GM18499 (cell line): Measurements from ENCODE around the gene SMS.

Experiments used
- ATAC-seq: cut with Tn5 transposase; IDR thresholded peaks from one replicate; pipeline ENCODE4 v1.9.1; 2021; ENCODE audit warnings: moderate number of reproducible peaks; ENCODE audit not compliant: insufficient read depth, unreplicated experiment

The SMS gene

DNA sequence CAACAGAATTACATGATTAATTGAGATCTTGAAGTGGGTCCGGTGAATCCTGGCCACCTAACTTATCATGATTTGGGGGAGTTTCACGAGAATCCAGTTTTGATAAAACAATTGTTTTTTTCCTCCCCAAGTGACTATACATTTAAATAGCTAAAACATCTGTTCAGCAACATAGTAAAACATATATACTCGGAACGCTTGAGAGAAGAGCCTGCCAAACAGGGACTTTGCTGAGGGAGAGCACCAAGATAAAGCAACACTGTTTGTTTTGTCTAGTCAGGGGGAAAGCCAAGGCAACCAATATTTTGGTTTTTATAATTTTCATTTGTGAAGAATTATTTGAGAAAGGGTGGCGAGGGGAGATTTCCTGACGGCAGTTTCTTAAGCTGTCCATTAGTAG, 92.0 kb downstream of the SMS start:
- no peak for ATAC-seq

DNA sequence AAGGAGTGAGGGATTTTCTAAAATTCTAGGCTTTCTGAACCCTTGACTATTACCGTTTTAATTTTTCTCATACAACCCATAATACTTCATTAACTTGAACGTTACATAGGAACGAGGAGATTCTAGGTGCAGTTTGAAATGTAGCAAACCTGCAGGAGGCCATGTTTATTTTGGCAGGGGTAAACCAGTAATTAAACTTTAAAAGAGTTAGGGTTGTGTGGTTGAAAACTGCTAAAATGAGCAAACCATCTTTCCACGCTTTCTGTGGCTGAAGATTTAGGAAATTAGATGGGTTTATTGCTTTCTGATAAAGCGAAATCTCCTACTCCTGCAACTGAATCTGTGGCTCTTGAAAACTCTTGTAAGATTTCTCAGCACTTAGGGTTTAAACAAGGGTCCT, 93.3 kb downstream of the SMS start:
- ATAC-seq, result no peak

GRCh38 chrX:22035236-22035635, 94.7 kb downstream of the SMS start:
- no peak for ATAC-seq

GRCh38 chrX:22037225-22037624, 96.7 kb downstream of the SMS start:
- ATAC-seq, result no peak

DNA sequence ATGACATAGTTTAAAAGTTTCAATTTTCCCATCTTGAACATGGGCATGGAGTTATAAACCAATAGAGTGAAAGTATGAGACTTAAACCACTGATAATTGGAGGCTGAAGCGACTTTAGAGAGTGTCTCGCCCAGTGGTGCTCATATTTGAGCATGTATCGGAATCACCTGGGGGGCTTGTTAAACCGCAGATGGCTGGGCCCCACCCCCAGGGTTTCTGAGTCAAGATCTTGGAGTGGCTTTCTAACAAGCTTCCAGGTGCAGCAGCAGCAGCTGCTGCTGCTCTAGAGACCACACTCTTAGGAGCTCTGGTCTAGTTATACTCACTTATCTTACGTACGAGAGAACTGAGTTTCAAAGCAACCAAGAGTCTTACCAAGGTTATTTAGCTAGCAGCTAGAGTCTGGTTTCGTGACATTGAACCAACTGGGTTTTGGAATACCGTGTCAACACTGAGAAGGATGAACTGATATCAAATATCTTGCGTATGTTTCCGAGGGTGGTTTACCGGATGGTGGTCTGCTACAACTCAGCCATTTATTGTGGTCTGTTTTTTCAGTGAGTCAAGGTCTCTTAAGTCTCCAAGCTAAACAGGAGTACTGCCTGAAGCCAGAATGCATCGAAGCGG, 97.5 kb downstream of the SMS start:
- no peak for ATAC-seq

DNA sequence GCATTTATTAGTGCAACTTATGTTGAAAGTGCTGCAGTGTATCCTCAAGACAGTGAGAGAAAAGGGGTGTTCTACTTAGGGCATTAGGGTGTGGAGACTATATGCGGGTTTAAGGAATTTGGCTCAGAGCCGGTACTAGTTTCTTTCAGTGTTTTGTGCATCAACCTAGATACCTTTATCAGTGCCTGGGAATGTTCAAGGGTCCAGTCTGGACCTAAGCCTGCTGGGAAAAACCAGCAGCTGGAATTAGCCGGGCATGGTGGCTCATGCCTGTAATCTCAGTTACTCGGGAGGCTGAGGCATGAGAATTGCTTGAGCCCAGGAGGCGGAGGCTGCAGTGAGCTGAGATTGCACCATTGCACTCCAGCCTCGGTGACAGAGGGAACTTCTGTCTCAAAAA, 99.0 kb downstream of the SMS start:
- ATAC-seq, result no peak

DNA sequence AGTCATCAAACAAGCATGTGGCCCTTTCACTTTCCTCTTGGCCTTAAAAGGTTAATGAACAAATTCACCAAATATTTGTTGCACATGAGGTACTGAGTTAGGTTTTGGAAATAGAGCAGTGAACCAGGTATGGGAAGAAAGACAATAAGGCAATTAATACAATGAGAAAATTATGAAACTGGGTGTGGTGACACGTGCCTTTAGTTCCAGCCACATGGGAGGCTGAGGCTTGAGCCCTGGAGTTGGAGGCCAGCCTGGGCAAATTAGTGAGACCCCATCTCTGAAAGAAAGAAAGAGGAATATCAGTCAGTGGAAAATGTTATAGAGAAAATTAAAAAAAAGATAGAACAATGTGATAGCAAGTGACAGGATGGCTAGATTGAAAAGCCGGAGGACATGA, 99.7 kb downstream of the SMS start:
- ATAC-seq, result no peak

DNA sequence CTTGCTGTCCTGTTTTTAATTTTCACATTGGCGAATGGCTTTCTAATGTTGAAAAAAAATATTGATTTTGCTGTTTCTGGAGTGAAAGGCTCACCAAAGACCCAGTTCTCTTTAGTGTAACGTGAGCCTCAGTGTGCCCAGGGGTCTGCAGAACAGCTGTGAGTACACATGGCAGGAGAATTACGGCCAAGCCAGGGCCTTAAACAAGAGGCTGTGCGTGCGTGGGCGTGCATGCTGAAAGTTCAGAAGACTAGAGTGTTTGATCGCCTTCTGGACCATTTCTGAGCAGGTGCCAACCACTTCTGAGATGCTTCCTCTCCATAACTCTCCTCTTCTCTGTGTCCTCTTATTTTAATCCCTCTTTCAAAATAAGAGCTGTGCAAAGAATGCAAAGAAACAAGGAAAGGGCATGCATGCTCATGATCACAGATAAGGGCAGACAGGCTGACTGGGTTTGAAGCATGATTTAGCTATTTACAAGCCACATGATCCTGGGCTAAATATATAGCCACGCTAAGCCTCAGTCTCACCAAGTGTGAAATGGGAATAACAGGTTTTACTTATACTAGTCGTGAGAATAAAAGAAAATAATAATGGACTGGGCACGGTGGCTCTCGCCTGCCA, 101.5 kb downstream of the SMS start:
- no peak for ATAC-seq

DNA sequence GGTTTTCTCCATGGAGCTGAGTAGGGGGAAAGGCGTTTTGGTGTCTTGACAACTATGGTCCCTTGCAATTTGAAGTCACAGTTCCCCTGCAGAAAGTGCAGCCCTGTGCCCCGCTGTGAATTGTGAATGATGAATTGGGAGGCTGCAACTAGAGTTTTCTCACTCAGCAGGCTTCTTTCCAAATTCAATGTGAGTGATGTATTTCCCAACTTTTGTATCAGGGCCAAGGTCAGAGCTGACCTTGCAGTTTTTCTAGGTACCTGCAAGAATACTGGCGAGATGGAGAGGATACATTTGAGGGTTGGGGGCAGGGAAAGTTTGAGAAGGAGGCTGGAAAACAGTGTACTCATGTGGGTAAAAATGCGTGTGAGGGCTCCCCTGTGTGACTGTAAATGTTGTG, 103.4 kb downstream of the SMS start:
- ATAC-seq, result no peak
